ENCODE results near the gene SSH2.

DNA sequence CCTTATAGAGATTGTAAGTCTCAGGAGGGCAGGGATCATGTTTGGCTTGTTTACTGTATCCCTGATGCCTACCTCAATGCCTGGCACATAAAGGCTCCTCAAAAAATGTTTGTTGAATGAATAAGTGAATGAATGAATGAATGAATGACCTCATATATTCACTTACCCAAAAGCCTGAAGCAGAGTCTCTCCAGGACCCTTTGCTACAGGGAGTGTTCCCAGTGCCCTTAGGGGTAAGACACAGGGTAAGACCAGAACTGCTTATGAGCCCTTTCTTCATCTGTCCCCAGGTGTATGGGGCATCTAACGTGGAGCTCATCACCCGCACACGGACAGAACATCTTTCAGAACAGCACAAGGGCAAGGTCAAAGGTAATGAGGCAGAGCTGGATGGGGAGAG, 319.6 kb downstream of the SSH2 start:
- TF ChIP-seq, protein P1, sequence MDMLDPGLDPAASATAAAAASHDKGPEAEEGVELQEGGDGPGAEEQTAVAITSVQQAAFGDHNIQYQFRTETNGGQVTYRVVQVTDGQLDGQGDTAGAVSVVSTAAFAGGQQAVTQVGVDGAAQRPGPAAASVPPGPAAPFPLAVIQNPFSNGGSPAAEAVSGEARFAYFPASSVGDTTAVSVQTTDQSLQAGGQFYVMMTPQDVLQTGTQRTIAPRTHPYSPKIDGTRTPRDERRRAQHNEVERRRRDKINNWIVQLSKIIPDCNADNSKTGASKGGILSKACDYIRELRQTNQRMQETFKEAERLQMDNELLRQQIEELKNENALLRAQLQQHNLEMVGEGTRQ (IDR thresholded peaks at IDR 0.05; ENCODE audit: borderline replicate concordance, low read depth, low read length) = no peak
- TF ChIP-seq, protein P2, sequence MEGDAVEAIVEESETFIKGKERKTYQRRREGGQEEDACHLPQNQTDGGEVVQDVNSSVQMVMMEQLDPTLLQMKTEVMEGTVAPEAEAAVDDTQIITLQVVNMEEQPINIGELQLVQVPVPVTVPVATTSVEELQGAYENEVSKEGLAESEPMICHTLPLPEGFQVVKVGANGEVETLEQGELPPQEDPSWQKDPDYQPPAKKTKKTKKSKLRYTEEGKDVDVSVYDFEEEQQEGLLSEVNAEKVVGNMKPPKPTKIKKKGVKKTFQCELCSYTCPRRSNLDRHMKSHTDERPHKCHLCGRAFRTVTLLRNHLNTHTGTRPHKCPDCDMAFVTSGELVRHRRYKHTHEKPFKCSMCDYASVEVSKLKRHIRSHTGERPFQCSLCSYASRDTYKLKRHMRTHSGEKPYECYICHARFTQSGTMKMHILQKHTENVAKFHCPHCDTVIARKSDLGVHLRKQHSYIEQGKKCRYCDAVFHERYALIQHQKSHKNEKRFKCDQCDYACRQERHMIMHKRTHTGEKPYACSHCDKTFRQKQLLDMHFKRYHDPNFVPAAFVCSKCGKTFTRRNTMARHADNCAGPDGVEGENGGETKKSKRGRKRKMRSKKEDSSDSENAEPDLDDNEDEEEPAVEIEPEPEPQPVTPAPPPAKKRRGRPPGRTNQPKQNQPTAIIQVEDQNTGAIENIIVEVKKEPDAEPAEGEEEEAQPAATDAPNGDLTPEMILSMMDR (IDR thresholded peaks at IDR 0.05) = no peak
- TF ChIP-seq YY1 (IDR thresholded peaks at IDR 0.05; ENCODE audit: low read depth) (no peak), POLR2AphosphoS5 (IDR thresholded peaks at IDR 0.05; ENCODE audit: low read depth, low read length) (no peak), JUND (IDR thresholded peaks at IDR 0.05) (no peak), RFX5 (IDR thresholded peaks at IDR 0.05; ENCODE audit: low read length) (no peak), EZH2phosphoT487 (IDR thresholded peaks at IDR 0.05; ENCODE audit: borderline replicate concordance, low read depth) (no peak)
- TF ChIP-seq, protein P3, sequence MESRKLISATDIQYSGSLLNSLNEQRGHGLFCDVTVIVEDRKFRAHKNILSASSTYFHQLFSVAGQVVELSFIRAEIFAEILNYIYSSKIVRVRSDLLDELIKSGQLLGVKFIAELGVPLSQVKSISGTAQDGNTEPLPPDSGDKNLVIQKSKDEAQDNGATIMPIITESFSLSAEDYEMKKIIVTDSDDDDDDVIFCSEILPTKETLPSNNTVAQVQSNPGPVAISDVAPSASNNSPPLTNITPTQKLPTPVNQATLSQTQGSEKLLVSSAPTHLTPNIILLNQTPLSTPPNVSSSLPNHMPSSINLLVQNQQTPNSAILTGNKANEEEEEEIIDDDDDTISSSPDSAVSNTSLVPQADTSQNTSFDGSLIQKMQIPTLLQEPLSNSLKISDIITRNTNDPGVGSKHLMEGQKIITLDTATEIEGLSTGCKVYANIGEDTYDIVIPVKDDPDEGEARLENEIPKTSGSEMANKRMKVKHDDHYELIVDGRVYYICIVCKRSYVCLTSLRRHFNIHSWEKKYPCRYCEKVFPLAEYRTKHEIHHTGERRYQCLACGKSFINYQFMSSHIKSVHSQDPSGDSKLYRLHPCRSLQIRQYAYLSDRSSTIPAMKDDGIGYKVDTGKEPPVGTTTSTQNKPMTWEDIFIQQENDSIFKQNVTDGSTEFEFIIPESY (IDR thresholded peaks at IDR 0.05; ENCODE audit: borderline replicate concordance, low read depth) = no peak
- TF ChIP-seq, protein P4, sequence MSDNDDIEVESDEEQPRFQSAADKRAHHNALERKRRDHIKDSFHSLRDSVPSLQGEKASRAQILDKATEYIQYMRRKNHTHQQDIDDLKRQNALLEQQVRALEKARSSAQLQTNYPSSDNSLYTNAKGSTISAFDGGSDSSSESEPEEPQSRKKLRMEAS (IDR thresholded peaks at IDR 0.05; ENCODE audit: low read depth) = no peak

Data from SK-N-SH (cell line).